HG03432 (cell line): ENCODE measurements around the gene SRGAP2B.
"Not testable (repeated sequence)": the region's sequence is repeated elsewhere in the genome, so short reads cannot be mapped to it uniquely, and the experiment has no call there.

Experiments used
- ATAC-seq: cut with Tn5 transposase; IDR thresholded peaks from one replicate; pipeline ENCODE4 v1.9.1; 2021; ENCODE audit warnings: mild to moderate bottlenecking, moderate library complexity; ENCODE audit not compliant: unreplicated experiment

The SRGAP2B gene

DNA sequence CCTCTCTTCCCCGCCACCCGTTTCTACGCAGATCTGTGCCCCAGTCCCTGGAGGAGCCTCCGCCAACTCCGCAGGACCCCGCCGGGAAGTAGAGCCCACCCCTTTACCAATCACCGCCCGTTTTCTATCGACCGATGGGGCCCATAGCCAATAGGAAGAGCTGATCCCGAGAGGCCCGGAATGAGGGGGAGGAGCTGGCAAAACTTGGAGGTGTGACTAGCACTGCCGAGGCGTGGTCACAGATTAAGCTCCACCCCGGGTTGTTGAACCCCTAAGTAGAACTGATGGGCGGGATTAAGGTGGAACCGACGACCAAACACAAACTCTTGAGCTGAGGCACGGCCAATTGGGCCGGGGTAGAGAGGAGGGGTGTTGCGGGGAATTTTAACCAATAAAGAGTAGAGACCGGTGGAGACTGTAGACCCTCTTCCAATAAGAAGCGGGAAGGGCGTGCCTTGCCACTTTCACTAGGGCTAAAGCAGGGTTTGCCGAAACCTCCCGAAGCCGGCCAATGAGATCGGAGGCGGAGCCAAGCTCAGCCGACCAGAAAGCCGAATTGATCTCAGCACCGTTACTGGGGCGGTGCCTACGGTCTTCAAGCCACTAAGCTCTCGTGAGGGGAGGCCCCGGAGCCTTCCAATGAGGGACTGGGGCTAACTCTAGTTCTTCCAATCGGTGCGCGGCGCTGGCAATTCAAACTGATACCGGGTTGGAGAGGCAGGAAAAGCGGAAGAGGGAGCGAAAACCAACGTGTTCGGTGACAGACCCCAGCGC, at the start of gene SRGAP2B, which contains the start of gene FAM72D:
Gene SRGAP2B (minus strand): TSS at position 45 of the 774 bp plus-strand sequence. CDS start 2,427 bp downstream, outside the sequence.
Gene FAM72D (plus strand): TSS at position 691 of the 774 bp plus-strand sequence. CDS start 874 bp downstream, outside the sequence.
- ATAC-seq, result peak; percentile 86

DNA sequence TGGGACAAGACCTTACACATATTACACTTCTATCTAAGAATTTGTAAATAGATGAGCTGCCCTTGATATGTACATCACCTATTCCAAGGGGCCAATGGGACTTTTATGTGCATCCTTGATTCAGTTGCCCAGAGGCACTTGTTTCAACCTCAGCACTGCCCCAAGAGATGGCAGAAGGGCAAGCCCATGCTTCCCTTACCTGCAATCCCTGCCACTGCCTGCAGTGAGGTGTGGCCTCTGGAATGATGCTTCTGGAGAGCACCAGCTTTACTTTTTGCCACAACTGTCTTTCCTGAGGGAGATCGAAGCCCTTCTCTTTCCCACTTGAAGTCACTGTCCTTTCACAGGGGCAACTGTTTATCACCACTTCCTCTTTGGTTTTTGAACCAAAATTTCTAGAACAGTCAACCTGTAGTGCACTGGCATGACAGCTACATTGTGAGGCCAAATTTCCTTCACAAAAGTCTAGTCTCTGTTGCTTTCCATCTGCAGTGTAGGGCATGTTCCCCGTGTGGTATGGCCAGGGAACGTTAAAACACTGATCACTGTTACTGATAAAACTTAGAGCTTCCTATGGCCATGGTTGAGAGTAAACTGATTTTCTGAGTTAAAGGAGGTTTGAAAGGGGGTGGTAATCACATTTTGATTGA, 49.3 kb upstream of the SRGAP2B start:
- not testable (repeated sequence) for ATAC-seq

DNA sequence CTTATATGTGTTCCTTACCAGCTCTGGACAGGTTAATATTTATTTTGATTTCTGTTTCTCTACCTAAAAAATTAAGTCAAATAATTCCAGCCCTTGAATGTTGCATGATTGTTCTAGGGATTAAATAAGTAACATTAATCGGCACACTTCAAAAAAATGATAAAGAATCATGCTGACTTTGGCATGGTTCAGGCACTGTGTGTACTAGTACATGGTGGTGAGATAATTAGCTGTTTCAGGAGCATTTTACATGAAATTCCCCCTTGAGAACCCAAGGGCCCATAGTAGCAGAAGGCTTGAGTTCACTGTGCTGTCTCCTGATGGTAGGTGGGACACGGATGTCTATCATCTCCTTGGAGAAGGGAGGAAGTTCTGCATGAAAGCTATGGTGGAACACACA, 45.4 kb upstream of the SRGAP2B start:
- not testable (repeated sequence) for ATAC-seq

GRCh38 chr1:145134476-145134875, 39.3 kb upstream of the SRGAP2B start:
- not testable (repeated sequence) for ATAC-seq

- not testable (repeated sequence) for ATAC-seq
Measured at GRCh38 chr1:145128697-145129469, 33.8 kb upstream of the SRGAP2B start.

DNA sequence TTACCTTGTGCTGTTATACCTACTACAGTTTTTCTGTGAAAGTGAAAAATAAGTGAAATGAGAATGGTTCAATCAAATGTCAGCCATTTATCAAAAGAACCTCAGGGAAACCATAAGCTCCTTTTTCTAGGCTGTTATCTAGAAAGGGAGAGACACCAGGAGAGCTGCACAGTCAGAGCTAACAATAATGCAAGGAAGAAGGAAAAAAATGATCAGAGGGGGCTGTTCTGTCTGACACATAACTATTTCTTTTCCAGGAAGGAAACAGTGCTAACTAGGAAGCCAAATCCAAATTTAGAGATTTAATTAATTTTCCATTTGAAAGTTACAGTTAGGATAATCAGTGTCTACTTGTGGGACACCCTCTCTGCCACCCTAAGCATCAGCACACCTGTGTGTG, 32.0 kb upstream of the SRGAP2B start:
- not testable (repeated sequence) for ATAC-seq

- ATAC-seq, result not testable (repeated sequence)
Measured at GRCh38 chr1:145125112-145125511, 30.0 kb upstream of the SRGAP2B start.

- not testable (repeated sequence) for ATAC-seq
Measured at GRCh38 chr1:145123992-145124641, 29.0 kb upstream of the SRGAP2B start.

DNA sequence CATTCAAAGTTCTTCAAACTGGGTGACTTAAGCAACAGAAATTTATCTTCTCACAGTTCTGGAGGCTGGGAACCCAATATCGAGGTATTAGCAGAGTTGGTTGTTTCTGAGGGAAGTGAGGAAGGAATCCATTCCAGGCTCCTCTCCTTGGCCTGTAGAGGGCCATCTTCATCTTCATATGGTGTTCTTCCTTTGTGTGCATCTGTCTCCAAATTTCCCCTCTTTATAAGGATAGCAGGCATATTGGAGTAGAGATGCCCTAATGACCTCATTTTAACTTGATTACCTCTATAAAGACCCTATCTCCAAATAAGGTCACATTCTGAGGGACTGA, 27.9 kb upstream of the SRGAP2B start:
- ATAC-seq, result not testable (repeated sequence)

- not testable (repeated sequence) for ATAC-seq
Measured at GRCh38 chr1:145122344-145123061, 27.4 kb upstream of the SRGAP2B start.

GRCh38 chr1:145119842-145120241, 24.7 kb upstream of the SRGAP2B start:
- not testable (repeated sequence) for ATAC-seq

- not testable (repeated sequence) for ATAC-seq
Measured at GRCh38 chr1:145115587-145116493, 20.7 kb upstream of the SRGAP2B start.

DNA sequence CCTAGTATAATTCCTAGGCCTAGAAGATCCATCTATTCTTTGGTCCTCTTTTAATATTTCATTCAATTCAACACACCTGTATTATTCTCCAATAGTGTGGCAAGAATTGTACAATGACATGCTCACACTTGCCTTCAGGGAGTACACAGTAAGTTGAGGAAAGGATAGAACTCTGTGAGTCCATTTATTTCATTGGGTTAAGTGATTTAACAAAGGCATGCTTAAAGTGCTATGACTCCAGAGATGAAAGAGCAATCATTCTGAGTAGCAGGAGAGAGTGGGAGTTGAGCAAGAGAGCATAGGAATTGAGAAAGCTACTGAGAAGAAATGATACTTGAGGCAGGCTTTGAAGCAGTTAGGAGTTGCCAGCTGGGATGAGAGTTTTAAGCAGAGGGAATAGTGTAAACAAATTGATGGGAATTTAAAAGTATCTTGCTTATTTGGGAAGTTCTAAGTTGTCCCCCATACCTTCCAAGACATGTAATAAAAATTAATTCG, 19.5 kb upstream of the SRGAP2B start:
- ATAC-seq, result not testable (repeated sequence)

- not testable (repeated sequence) for ATAC-seq
Measured at GRCh38 chr1:145112703-145113102, 17.6 kb upstream of the SRGAP2B start.

GRCh38 chr1:145111674-145112073, 16.5 kb upstream of the SRGAP2B start:
- ATAC-seq, result not testable (repeated sequence)

DNA sequence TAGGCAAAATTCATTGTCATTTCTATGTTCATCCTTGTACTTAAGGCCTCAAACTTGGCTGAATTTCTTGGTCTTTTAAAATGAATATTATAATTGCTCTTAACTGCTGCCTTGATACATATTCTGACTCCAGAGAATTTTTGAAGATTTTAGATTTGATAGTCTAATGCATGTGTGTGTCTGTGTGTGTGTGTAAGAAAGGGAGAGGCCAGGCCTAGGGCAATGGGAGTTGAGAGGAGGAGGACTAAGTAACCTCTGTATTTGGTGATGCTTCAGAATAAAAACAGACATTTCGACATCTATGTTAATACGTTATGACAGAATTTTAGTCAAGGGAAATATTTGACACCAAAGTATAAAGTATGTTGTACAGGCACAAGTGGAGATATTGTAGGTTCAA, 8.2 kb upstream of the SRGAP2B start:
- ATAC-seq, result not testable (repeated sequence)

GRCh38 chr1:145101725-145102124, 6.6 kb upstream of the SRGAP2B start:
- not testable (repeated sequence) for ATAC-seq

- peak; percentile 19 for ATAC-seq
Measured at GRCh38 chr1:145094655-145095211, 395 bp downstream of the SRGAP2B start.
